Mammary epithelial cell (primary cell): ENCODE measurements around the gene PRICKLE2.

ENCODE experiments used
- CTCF ChIP-seq, 2 donors: IDR thresholded peaks in 1 of 2; conservative IDR thresholded peaks in 1 of 2; 2 replicates each; pipeline ENCODE4 v1.5.1; 2011 to 2012; ENCODE audit warnings: inconsistent platforms in 2 of 2, low read length in 2 of 2, mild to moderate bottlenecking in 2 of 2, control low read depth in 1 of 2, low read depth in 1 of 2; ENCODE audit not compliant: insufficient read depth in 1 of 2; ENCODE audit errors: extremely low read depth in 1 of 2
- EZH2 ChIP-seq: IDR thresholded peaks from 2 replicates; pipeline ENCODE4 v1.6.1; 2012; ENCODE audit warnings: low read length, inconsistent platforms, borderline replicate concordance

GRCh38 chr3:64157150-64158035 is 67.9 kb downstream of the PRICKLE2 start:
- TF ChIP-seq CTCF (conservative IDR thresholded peaks at IDR 0.05 in 1 of 2, IDR thresholded peaks at IDR 0.05 in 1 of 2; ENCODE audit: extremely low read depth in 1 of 2, insufficient read depth in 1 of 2, low read depth in 1 of 2, low read length in 2 of 2) (no peak), EZH2 (no peak)
